HCT116 (cell line): ENCODE measurements around the gene RAI1. TPM values are rescaled to one million over a fixed set of nuclear protein-coding genes. Genes with fewer than 3 reads are reported as not detected.

ENCODE experiments used
- ATAC-seq: fragments of 200-7000 bp; cut with Tn5 transposase; 2 replicates; pipeline ENCODE4 v1.9.1; 2020; ENCODE audit warnings: mild to moderate bottlenecking, moderate library complexity
- BruUV-seq: library from RNA; stranded (reverse); fragments of 400-500 nt; replicated peaks from 2 replicates; lab custom pipeline; 2021; lab: Mats Ljungman, UMichigan
- CTCF ChIA-PET: fragments of 300-600 bp; sonication (Branson Sonifier 250); formaldehyde crosslinking; loops from one replicate; lab custom pipeline; 2021; ENCODE audit warnings: antibody characterized with exemption; lab: Charles Lee
- POLR2A ChIA-PET: fragments of 300-600, 350-600 bp; sonication (Branson Sonifier 250); formaldehyde crosslinking; loops from one replicate; lab custom pipeline; 2021; ENCODE audit warnings: antibody characterized with exemption; lab: Charles Lee
- RAD21 ChIA-PET, 2 experiments: fragments of 300-600 bp; sonication (Branson Sonifier 250); formaldehyde crosslinking; loops; one replicate each; lab custom pipeline; 2023; ENCODE audit warnings: low total read pairs in 2 of 2; ENCODE audit not compliant: uncharacterized antibody in 2 of 2, unreplicated experiment in 2 of 2, low non-redundant PET in 1 of 2; lab: Charles Lee
- DNase-seq: peaks from one replicate; pipeline ENCODE4 v3.0.0-alpha.2; 2010; ENCODE audit warnings: low read depth, low spot score
- H2AFZ ChIP-seq: fragments of 200-600 bp; shearing (Covaris generic), sonication (generic); 2 replicates; pipeline ENCODE4 v1.6.1; 2017; ENCODE audit warnings: low read depth, mixed run types, mixed read lengths, antibody characterized with exemption, low read length; ENCODE audit not compliant: poor library complexity, severe bottlenecking
- H3K27ac ChIP-seq: 2 replicates; pipeline ENCODE4 v1.5.1; 2012; ENCODE audit warnings: low read depth, low read length
- H3K27me3 ChIP-seq: fragments of 200-600 bp; sonication (generic); 2 replicates; pipeline ENCODE4 v1.6.1; 2016; ENCODE audit warnings: mixed run types, low read length, mixed read lengths; ENCODE audit not compliant: insufficient read depth
- H3K36me3 ChIP-seq, 2 experiments: fragments of 200-500 bp in 1 of 2; fragments of 200-600 bp in 1 of 2; sonication (Bioruptor generic) in 1 of 2; sonication (generic) in 1 of 2; 2 replicates each; pipeline versions ENCODE4 v1.5.1 to v1.6.1; 2014 to 2016; ENCODE audit warnings: low read length in 2 of 2, inconsistent platforms in 1 of 2, mixed read lengths in 1 of 2, mixed run types in 1 of 2; ENCODE audit not compliant: insufficient read depth in 2 of 2, control insufficient read depth in 1 of 2
- H3K4me1 ChIP-seq, 2 experiments: fragments of 200-600 bp in 1 of 2; sonication (generic) in 1 of 2; 2 replicates each; pipeline versions ENCODE4 v1.5.1 to v1.6.1; 2012 to 2017; ENCODE audit warnings: low read length in 2 of 2, inconsistent platforms in 1 of 2, mild to moderate bottlenecking in 1 of 2, mixed read lengths in 1 of 2, mixed run types in 1 of 2, moderate library complexity in 1 of 2; ENCODE audit not compliant: insufficient read depth in 2 of 2, control insufficient read depth in 1 of 2
- H3K4me2 ChIP-seq: fragments of 200-600 bp; sonication (generic); 2 replicates; pipeline ENCODE4 v1.6.1; 2017; ENCODE audit warnings: mixed run types, low read length, mixed read lengths
- H3K4me3 ChIP-seq, 2 experiments: fragments of 200-600 bp in 1 of 2; sonication (generic) in 1 of 2; replicated peaks in 1 of 2; 2 replicates each; pipeline ENCODE4 v1.5.1; 2011 to 2016; ENCODE audit warnings: low read length in 2 of 2, control low read depth in 1 of 2, low read depth in 1 of 2, mild to moderate bottlenecking in 1 of 2, mixed read lengths in 1 of 2, mixed run types in 1 of 2
- H3K79me2 ChIP-seq: fragments of 200-600 bp; sonication (generic); 2 replicates; pipeline ENCODE4 v1.6.1; 2017; ENCODE audit warnings: mild to moderate bottlenecking, mixed run types, low read length, moderate library complexity, mixed read lengths; ENCODE audit not compliant: insufficient read depth
- H3K9ac ChIP-seq: fragments of 200-600 bp; sonication (generic); 2 replicates; pipeline ENCODE4 v1.6.1; 2016; ENCODE audit warnings: low read length, mixed read lengths
- H3K9me2 ChIP-seq: fragments of 200-600 bp; sonication (generic), shearing (Covaris generic); 2 replicates; pipeline ENCODE4 v1.6.1; 2017; ENCODE audit warnings: mixed run types, mild to moderate bottlenecking, moderate library complexity; ENCODE audit not compliant: insufficient read depth
- H3K9me3 ChIP-seq, 2 experiments: fragments of 200-500 bp in 1 of 2; fragments of 200-600 bp in 1 of 2; sonication (Bioruptor generic) in 1 of 2; sonication (generic) in 1 of 2; 2 replicates each; pipeline ENCODE4 v1.6.1; 2014 to 2017; ENCODE audit warnings: low read length in 2 of 2, mixed read lengths in 2 of 2, inconsistent platforms in 1 of 2, low read depth in 1 of 2, mild to moderate bottlenecking in 1 of 2, mixed run types in 1 of 2, moderate library complexity in 1 of 2; ENCODE audit not compliant: control insufficient read depth in 1 of 2, insufficient read depth in 1 of 2
- H4K20me1 ChIP-seq: fragments of 200-600 bp; sonication (generic), shearing (Covaris generic); 2 replicates; pipeline ENCODE4 v1.6.1; 2017; ENCODE audit warnings: mixed run types, mild to moderate bottlenecking, moderate library complexity; ENCODE audit not compliant: insufficient read depth
- ATF3 ChIP-seq: IDR thresholded peaks from 2 replicates; pipeline ENCODE4 v1.6.1; 2012
- CBX3 ChIP-seq: IDR thresholded peaks from 2 replicates; pipeline ENCODE4 v1.6.1; 2012; ENCODE audit warnings: low read depth
- CEBPB ChIP-seq: IDR thresholded peaks from 2 replicates; pipeline ENCODE4 v1.6.1; 2012; ENCODE audit warnings: low read depth
- ELF1 ChIP-seq: IDR thresholded peaks from 2 replicates; pipeline ENCODE4 v1.6.1; 2012; ENCODE audit warnings: low read depth, borderline replicate concordance
- EZH2 ChIP-seq: fragments of 200-600 bp; sonication (generic); IDR thresholded peaks from 2 replicates; pipeline ENCODE4 v1.6.1; 2017; ENCODE audit warnings: antibody characterized with exemption, mixed run types
- EZH2phosphoT487 ChIP-seq: fragments of 200-600 bp; IDR thresholded peaks from 2 replicates; pipeline ENCODE4 v1.6.1; 2018; ENCODE audit warnings: antibody characterized with exemption, borderline replicate concordance
- FOSL1 ChIP-seq: IDR thresholded peaks from 2 replicates; pipeline ENCODE4 v1.6.1; 2012; ENCODE audit warnings: low read depth
- JUND ChIP-seq: IDR thresholded peaks from 2 replicates; pipeline ENCODE4 v1.6.1; 2012
- MAX ChIP-seq: IDR thresholded peaks from 2 replicates; pipeline ENCODE4 v1.6.1; 2012
- POLR2A ChIP-seq: IDR thresholded peaks from 2 replicates; pipeline ENCODE4 v1.7.0; 2011; ENCODE audit warnings: borderline replicate concordance; ENCODE audit not compliant: insufficient read depth, insufficient read length; ENCODE audit errors: extremely low read depth
- POLR2AphosphoS5 ChIP-seq: IDR thresholded peaks from 2 replicates; pipeline ENCODE4 v1.6.1; 2011; ENCODE audit warnings: mild to moderate bottlenecking, low read depth, low read length, moderate library complexity
- REST ChIP-seq: IDR thresholded peaks from 2 replicates; pipeline ENCODE4 v1.6.1; 2012; ENCODE audit warnings: low read depth
- SIN3A ChIP-seq: IDR thresholded peaks from 2 replicates; pipeline ENCODE4 v1.6.1; 2012; ENCODE audit warnings: low read depth
- SP1 ChIP-seq: IDR thresholded peaks from 2 replicates; pipeline ENCODE4 v1.6.1; 2012; ENCODE audit warnings: low read depth
- SRF ChIP-seq: IDR thresholded peaks from 2 replicates; pipeline ENCODE4 v1.6.1; 2012; ENCODE audit warnings: low read depth
- TCF7L2 ChIP-seq: IDR thresholded peaks from 2 replicates; pipeline ENCODE4 v1.7.0; 2011; ENCODE audit warnings: borderline replicate concordance, inconsistent platforms; ENCODE audit not compliant: insufficient read depth, insufficient read length; ENCODE audit errors: extremely low read depth
- YY1 ChIP-seq: IDR thresholded peaks from 2 replicates; pipeline ENCODE4 v1.6.1; 2011; ENCODE audit warnings: low read length, low read depth, moderate library complexity, mild to moderate bottlenecking; ENCODE audit not compliant: insufficient replicate concordance; ENCODE audit errors: extremely low read depth
- ZBTB33 ChIP-seq: IDR thresholded peaks from 2 replicates; pipeline ENCODE4 v1.6.1; 2011; ENCODE audit warnings: mild to moderate bottlenecking, low read length, moderate library complexity; ENCODE audit not compliant: insufficient replicate concordance; ENCODE audit errors: extremely low read depth
- ZFX ChIP-seq: fragments of 450-650 bp; IDR thresholded peaks from 2 replicates; pipeline ENCODE4 v1.6.1; 2017
- ZNF274 ChIP-seq: fragments of 200-500 bp; sonication (Bioruptor generic); IDR thresholded peaks from 2 replicates; pipeline ENCODE4 v1.6.1; 2014; ENCODE audit warnings: mild to moderate bottlenecking, low read depth, low read length, inconsistent platforms
- intact Hi-C: fragments of 100-400 bp; cut with micrococcal nuclease; formaldehyde crosslinking; loops from 2 replicates; pipeline ENCODE4 v1.10.0; 2022
- total RNA-seq: library from RNA; stranded (reverse); gene quantifications from one replicate; pipeline ENCODE4 v1.2.1, GENCODE V29; 2021; ENCODE audit not compliant: unreplicated experiment

The RAI1 gene
- total RNA-seq, 1 experiment from 2014 or later = 38.5 TPM

- Histone ChIP-seq H4K20me1 (no peaks in the 10 kb centered on the region), H3K27me3 (no peaks in the 10 kb centered on the region), H3K4me3 (no peak overlapping the region), H2AFZ (no peak overlapping the region), H3K4me2 (no peak overlapping the region), H3K4me1 (peaks cover 8 to 34% of the 10 kb centered on the region in 2 experiments; a peak in 3 of 4 replicates), H3K27ac (peak overlapping the region; percentile 45; the same call in 1 of the 2 replicates), H3K36me3 (peaks cover 2 to 41% of the 10 kb centered on the region in 2 experiments), H3K9me3 (no peaks in the 10 kb centered on the region), H3K9ac (no peak overlapping the region), H3K79me2 (peaks cover 10% of the 10 kb centered on the region; the same call in 1 of the 2 replicates), H3K9me2 (no peaks in the 10 kb centered on the region)
- ChIA-PET POLR2A (interaction anchor here (0.8 kb wide), 1 partner anchor 27 kb away, joined by 3 read pairs; no protein-coding TSS in a partner anchor), RAD21 (no interaction called here), CTCF (interaction anchor here (1.0 kb wide), 1 partner anchor 28 kb away, joined by 3 read pairs; no protein-coding TSS in a partner anchor)
- intact Hi-C loops = loop anchor here (5.0 kb wide), 1 partner anchor 222 kb away; no protein-coding TSS in a partner anchor
- BruUV-seq = TSS peak; percentile 40
- no peak for DNase-seq
- peak; percentile 24 for ATAC-seq
- no peak; the same call in 1 of the 2 replicates for TF ChIP-seq SP1
- TF ChIP-seq ZBTB33 = no peak
- TF ChIP-seq JUND = peak; percentile 47; the same call in 1 of the 2 replicates
- no peak for TF ChIP-seq CBX3
- TF ChIP-seq POLR2AphosphoS5 = peak; percentile 67
- no peak for TF ChIP-seq ZNF274
- TF ChIP-seq YY1 = no peak
- TF ChIP-seq EZH2phosphoT487 = no peak
- TF ChIP-seq ZFX = peak; percentile 39; the same call in 1 of the 2 replicates
- TF ChIP-seq CEBPB = no peak
- TF ChIP-seq TCF7L2 = peak; percentile 51
- TF ChIP-seq SIN3A = no peak
- TF ChIP-seq POLR2A = no peak
- no peak for TF ChIP-seq ATF3
- no peak for TF ChIP-seq EZH2
- TF ChIP-seq SRF = no peak
- no peak for TF ChIP-seq FOSL1
- TF ChIP-seq MAX = no peak
- TF ChIP-seq REST = no peak
- TF ChIP-seq ELF1 = no peak
Observed at GRCh38 chr17:17810084-17810894, 129.0 kb downstream of the RAI1 start.
